OCI-LY3 (cell line): ENCODE results near the gene SERINC5.

Experiments
- H2AFZ ChIP-seq: fragments of 200-600, 300-600 bp; shearing (Covaris generic); 2 replicates; pipeline ENCODE4 v1.6.0; 2014; ENCODE audit warnings: antibody characterized with exemption, low read depth, low read length
- H3K27ac ChIP-seq: fragments of 200-600, 300-600 bp; sonication (generic); 2 replicates; pipeline ENCODE4 v1.5.1; 2014; ENCODE audit warnings: mild to moderate bottlenecking, low read length, moderate library complexity, mixed read lengths
- H3K27me3 ChIP-seq: fragments of 200-600, 300-600 bp; sonication (generic); 2 replicates; pipeline ENCODE4 v1.6.1; 2014; ENCODE audit warnings: low read depth, low read length, mixed read lengths
- H3K36me3 ChIP-seq: fragments of 200-600, 300-600 bp; sonication (generic); replicated peaks from 2 replicates; pipeline ENCODE3; 2014; ENCODE audit warnings: low read depth, low read length, mixed read lengths
- H3K4me1 ChIP-seq: fragments of 300-600, 200-600 bp; sonication (generic); 2 replicates; pipeline ENCODE4 v1.6.1; 2014; ENCODE audit warnings: low read length, mixed read lengths
- H3K4me2 ChIP-seq: fragments of 200-600, 300-600 bp; sonication (generic); 2 replicates; pipeline ENCODE4 v1.6.1; 2014; ENCODE audit warnings: low read length, mixed read lengths
- H3K4me3 ChIP-seq: fragments of 300-600, 200-600 bp; sonication (generic); 2 replicates; pipeline ENCODE4 v1.5.1; 2014; ENCODE audit warnings: antibody characterized with exemption, mild to moderate bottlenecking, low read length, moderate library complexity
- H3K79me2 ChIP-seq: fragments of 300-600, 200-600 bp; shearing (Covaris generic); 2 replicates; pipeline ENCODE4 v1.6.1; 2014; ENCODE audit warnings: mild to moderate bottlenecking, low read length, mixed read lengths
- H3K9ac ChIP-seq: fragments of 300-600, 200-600 bp; shearing (Covaris generic); 2 replicates; pipeline ENCODE4 v1.6.0; 2014; ENCODE audit warnings: mild to moderate bottlenecking, low read length, moderate library complexity
- H3K9me3 ChIP-seq: fragments of 200-600, 300-600 bp; shearing (Covaris generic); 2 replicates; pipeline ENCODE4 v1.6.1; 2014; ENCODE audit warnings: low read length, mixed read lengths; ENCODE audit not compliant: insufficient read depth
- H4K20me1 ChIP-seq: fragments of 200-600, 300-600 bp; sonication (generic); 2 replicates; pipeline ENCODE4 v1.6.1; 2016; ENCODE audit warnings: low read length, mixed read lengths; ENCODE audit not compliant: insufficient read depth
- CTCF ChIP-seq: fragments of 200-600, 300-600 bp; sonication (generic); IDR thresholded peaks from 2 replicates; pipeline ENCODE4 v1.5.1; 2014; ENCODE audit warnings: antibody characterized with exemption, low read length, low read depth
- EZH2phosphoT487 ChIP-seq: fragments of 200-600 bp; shearing (Covaris generic); IDR thresholded peaks from 2 replicates; pipeline ENCODE4 v1.6.1; 2018; ENCODE audit warnings: antibody characterized with exemption, mixed run types, low read depth

The SERINC5 gene

DNA sequence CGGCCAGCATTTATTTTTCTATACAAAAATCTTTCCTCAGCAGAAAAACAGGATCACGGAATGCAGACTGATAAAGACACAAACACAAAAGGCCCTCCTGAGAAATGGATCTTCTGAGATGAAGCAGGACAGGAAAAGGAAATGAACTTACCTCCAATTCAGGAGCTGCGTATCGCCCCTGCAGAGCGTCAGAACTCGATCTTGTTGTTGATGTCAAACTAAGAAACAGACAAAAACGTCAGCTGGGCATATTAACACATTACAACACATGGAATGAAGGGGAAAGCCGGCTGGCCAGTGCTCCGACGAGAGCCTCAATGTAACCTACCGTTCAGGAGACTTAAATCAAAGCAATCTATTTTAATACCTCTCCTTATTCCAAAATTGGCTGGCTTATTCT, 105.1 kb downstream of the SERINC5 start:
- H2AFZ ChIP-seq, result no peak overlapping the region
- no peaks in the 10 kb centered on the region for H3K9me3 ChIP-seq
- H3K4me3 ChIP-seq, result no peak overlapping the region
- H4K20me1 ChIP-seq, result no peaks in the 10 kb centered on the region
- TF ChIP-seq EZH2phosphoT487, result no peak
- TF ChIP-seq CTCF, result no peak
- H3K27ac ChIP-seq, result no peak overlapping the region
- no peaks in the 10 kb centered on the region for H3K36me3 ChIP-seq
- no peak overlapping the region for H3K4me2 ChIP-seq
- no peaks in the 10 kb centered on the region for H3K4me1 ChIP-seq
- no peaks in the 10 kb centered on the region for H3K27me3 ChIP-seq
- no peaks in the 10 kb centered on the region for H3K79me2 ChIP-seq
- no peak overlapping the region for H3K9ac ChIP-seq

GRCh38 chr5:80149161-80149609, 106.7 kb downstream of the SERINC5 start:
- Histone ChIP-seq H3K4me1 (no peaks in the 10 kb centered on the region), H3K27ac (no peak overlapping the region), H3K9ac (no peak overlapping the region), H3K79me2 (no peaks in the 10 kb centered on the region), H4K20me1 (no peaks in the 10 kb centered on the region), H3K4me2 (no peak overlapping the region), H3K27me3 (no peaks in the 10 kb centered on the region), H3K4me3 (no peak overlapping the region), H3K9me3 (no peaks in the 10 kb centered on the region), H3K36me3 (no peaks in the 10 kb centered on the region), H2AFZ (no peak overlapping the region)
- TF ChIP-seq CTCF, result no peak
- TF ChIP-seq EZH2phosphoT487, result no peak

DNA sequence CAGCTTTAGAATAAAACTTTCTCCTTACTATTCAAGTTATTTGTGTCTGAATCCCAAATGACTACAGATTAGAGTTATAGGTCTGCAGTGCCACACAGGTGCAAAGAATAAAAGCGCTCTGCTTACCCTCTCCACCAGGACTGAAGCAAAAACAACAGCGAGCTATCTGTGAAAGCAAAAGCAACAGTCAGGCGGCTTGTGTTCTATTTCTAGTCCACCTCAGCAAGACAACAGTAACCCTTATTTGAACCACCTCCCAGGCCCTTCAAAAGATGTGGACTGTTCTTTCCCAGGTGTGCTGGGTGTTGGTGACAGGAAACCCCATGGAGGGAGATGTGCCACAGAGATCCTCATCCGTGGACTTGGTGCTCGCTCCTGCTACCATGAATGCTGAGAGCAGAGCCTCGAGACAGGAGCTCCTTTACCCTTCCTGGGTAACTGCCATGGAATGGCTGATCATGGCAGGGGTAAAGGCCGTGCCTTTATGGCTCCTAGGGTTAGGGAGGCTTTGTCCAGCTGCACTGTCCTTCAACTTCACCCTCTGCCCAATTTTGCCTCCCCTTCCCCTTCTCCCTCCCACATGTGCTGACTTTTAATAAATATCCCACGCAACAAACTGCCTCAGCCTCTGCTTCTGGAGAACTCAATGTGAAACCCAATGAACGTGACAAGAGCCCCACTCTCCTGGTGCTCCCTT, 108.6 kb downstream of the SERINC5 start:
- Histone ChIP-seq H3K27me3 (no peaks in the 10 kb centered on the region), H3K4me3 (no peak overlapping the region), H3K4me2 (no peak overlapping the region), H3K79me2 (no peaks in the 10 kb centered on the region), H3K36me3 (no peaks in the 10 kb centered on the region), H3K4me1 (no peaks in the 10 kb centered on the region), H3K9ac (no peak overlapping the region), H3K27ac (no peak overlapping the region), H2AFZ (no peak overlapping the region), H4K20me1 (no peaks in the 10 kb centered on the region), H3K9me3 (no peaks in the 10 kb centered on the region)
- TF ChIP-seq EZH2phosphoT487, result no peak
- TF ChIP-seq CTCF, result no peak

DNA sequence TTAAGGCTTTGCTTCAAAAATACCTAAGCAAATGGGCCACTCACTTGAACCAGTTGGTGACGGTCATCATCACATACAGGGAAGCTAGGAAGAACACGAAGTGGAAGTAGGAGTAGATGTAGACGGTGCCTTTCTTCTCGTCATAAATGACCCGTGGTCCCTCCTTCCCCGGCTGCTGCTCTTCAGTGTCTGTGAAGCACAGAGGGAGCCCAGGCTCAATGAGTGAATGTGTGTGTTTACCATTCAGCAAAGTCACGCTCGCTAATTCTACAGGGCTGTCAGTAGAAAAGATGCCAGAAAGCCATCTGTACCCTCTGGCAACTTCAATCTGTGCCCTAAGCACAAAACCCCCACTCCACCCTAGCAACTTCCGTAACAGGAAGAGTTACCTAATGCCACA, 109.8 kb downstream of the SERINC5 start:
- H3K36me3 ChIP-seq, result no peaks in the 10 kb centered on the region
- TF ChIP-seq CTCF, result no peak
- TF ChIP-seq EZH2phosphoT487, result no peak
- H3K4me3 ChIP-seq, result no peak overlapping the region
- no peaks in the 10 kb centered on the region for H3K9me3 ChIP-seq
- no peak overlapping the region for H2AFZ ChIP-seq
- H3K79me2 ChIP-seq, result no peaks in the 10 kb centered on the region
- no peak overlapping the region for H3K27ac ChIP-seq
- no peak overlapping the region for H3K4me2 ChIP-seq
- no peaks in the 10 kb centered on the region for H3K4me1 ChIP-seq
- H3K9ac ChIP-seq, result no peak overlapping the region
- no peaks in the 10 kb centered on the region for H4K20me1 ChIP-seq
- no peaks in the 10 kb centered on the region for H3K27me3 ChIP-seq
